Activated T-cell treated with anti-CD3 and anti-CD28 coated beads, Interleukin-2, amount 50 U/mL, for 1 hour (primary cell): Measurements from ENCODE around the gene JAKMIP3.

Experiments
- DNase-seq: peaks from one replicate; pipeline ENCODE4 v3.0.0-alpha.2; 2020

Gene JAKMIP3

DNA sequence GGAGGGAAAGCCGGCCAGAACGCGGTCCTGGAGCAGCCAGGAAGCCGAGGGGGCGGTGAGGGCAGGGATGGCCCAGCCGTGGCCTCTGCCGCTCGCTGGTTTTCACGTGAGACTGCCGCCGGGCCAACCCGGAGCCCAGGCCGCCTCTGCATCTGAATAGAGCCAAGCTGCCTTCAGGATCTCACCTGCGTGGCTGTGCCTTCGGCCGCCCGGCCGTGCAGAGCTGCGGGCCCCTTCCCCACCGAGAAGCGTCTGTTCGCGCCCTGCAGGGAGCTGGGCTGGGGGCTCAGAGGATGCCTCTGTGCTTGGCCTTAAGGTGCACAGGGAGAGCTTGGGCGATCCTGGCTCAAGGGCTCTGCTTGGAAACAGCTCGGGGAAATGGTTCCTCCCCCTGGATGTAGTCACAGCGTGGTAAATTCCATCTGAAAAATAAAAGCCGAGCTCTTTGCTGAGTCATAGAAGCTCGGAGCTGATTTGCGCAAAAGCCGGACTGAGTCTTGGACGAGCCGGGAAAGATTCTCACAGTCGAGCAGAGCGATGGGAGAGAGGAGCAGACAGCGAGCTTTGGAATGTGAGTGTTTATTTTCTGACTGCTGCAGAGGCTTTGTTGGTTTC lies at the start of gene JAKMIP3:
JAKMIP3 (plus strand) TSS at position 456 of the 615 bp plus-strand sequence. CDS start 38,863 bp downstream, outside the sequence.
- no peak for DNase-seq

GRCh38 chr10:132016514-132016913 lies 49.2 kb upstream of the JAKMIP3 start:
- DNase-seq: no peak

- no peak for DNase-seq
Observed at GRCh38 chr10:132018446-132018845, 47.3 kb upstream of the JAKMIP3 start.

DNA sequence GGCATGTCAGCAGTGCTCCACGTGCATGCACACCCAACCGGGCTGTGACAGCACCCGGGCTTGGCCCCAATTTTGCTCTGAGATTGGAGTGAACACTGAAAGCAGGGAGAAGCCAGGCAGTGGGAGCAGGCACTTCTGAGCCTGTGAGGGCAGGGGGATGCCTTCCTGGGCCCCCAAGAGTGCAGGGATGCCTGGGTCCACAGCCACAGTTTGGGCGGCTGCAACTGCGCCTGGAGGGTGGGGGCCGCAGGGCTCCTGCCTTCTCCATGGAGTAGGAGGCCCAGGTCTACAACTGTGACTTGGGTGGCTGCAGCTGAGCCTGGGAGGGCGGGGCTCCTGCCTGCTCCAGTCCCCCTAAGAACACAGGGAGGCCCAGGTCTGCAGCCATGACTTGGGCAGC lies 46.4 kb upstream of the JAKMIP3 start:
- DNase-seq: no peak

- no peak for DNase-seq
Observed at GRCh38 chr10:132020456-132020855, 45.3 kb upstream of the JAKMIP3 start.

- DNase-seq: no peak
Observed at GRCh38 chr10:132021046-132021445, 44.7 kb upstream of the JAKMIP3 start.

- DNase-seq: no peak
Observed at GRCh38 chr10:132021504-132022143, 44.1 kb upstream of the JAKMIP3 start.

DNA sequence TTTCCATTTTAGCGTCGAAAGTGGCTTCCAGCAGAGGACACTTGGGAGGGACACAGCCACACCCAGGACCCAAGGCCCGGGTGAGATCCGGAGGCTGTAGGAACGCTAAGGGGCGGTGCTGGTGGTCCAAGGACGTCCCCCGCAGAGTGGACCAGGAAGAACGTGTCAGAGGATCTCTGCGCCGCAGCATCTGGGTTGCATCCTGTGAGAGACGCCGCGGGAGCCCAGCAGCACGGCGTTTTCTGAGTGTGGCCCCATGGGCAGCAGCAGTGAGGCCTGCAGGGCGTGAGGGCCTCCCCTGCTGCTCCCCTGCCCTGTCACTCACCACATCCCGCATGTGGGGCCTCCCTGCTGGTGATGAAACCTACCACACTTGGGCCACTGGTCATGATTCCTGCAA lies 43.5 kb upstream of the JAKMIP3 start:
- DNase-seq: no peak

GRCh38 chr10:132023092-132023811 lies 42.5 kb upstream of the JAKMIP3 start:
- peak; percentile 79 for DNase-seq

- no peak for DNase-seq
Observed at GRCh38 chr10:132027423-132027983, 38.2 kb upstream of the JAKMIP3 start.

- no peak for DNase-seq
Observed at GRCh38 chr10:132028706-132029105, 37.0 kb upstream of the JAKMIP3 start.

- DNase-seq: no peak
Observed at GRCh38 chr10:132030898-132031463, 34.8 kb upstream of the JAKMIP3 start.

DNA sequence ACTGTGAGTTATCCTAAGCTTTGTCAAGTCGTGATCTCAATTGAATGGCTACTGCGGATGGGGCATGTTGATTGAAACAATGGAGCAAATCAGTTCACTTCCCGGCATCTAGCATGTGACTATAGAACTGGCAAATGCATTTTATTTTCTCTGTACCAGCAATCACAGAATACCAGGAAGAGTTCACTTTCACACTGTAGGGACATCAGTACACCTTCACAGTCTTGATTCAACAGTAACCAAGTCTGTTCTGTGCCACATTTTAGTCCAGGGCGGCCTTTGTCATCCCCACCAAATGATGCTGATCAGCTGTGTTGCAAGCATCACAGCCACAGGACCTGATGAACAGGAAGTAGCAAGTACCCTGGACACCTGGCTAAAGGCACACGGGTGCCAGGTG lies 32.1 kb upstream of the JAKMIP3 start:
- no peak for DNase-seq

- DNase-seq: no peak
Observed at GRCh38 chr10:132035476-132035875, 30.3 kb upstream of the JAKMIP3 start.

DNA sequence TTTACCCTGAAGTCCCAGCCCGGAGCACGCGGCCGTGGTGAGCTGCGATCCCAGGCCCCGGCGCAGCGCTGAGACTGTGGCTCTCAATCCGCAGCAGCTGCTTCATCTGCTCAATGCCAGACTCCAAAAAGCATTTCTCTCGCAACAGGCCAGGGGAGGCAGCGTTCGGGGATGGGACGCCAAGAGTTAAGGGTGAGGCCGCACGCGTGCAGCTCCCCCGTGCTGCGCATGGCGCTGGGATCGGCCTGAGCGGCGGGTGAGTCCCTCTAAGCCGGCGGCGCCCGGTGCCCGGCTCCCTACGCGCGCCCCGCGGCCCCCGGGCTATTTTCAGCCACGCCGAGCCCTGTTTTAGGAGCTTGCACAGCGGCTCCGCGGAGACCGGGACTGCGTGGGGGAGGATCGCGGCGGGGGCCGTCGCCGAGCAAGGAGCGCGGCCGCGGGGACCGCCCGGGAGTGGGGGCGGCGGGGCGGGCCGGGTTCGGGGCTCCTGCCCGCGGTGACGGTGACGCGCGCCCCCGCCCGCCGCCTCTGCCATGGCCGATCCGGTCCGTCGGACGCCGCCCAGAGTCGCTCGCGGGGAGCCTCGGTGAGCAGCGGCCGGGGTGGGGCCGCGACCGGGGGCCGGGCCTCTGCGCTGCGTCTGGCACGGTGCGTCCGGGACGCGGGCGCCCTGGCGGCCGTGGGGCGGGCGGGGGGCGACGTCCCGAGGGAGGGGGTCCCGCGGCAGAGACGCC lies 29.4 kb upstream of the JAKMIP3 start:
- no peak for DNase-seq

DNA sequence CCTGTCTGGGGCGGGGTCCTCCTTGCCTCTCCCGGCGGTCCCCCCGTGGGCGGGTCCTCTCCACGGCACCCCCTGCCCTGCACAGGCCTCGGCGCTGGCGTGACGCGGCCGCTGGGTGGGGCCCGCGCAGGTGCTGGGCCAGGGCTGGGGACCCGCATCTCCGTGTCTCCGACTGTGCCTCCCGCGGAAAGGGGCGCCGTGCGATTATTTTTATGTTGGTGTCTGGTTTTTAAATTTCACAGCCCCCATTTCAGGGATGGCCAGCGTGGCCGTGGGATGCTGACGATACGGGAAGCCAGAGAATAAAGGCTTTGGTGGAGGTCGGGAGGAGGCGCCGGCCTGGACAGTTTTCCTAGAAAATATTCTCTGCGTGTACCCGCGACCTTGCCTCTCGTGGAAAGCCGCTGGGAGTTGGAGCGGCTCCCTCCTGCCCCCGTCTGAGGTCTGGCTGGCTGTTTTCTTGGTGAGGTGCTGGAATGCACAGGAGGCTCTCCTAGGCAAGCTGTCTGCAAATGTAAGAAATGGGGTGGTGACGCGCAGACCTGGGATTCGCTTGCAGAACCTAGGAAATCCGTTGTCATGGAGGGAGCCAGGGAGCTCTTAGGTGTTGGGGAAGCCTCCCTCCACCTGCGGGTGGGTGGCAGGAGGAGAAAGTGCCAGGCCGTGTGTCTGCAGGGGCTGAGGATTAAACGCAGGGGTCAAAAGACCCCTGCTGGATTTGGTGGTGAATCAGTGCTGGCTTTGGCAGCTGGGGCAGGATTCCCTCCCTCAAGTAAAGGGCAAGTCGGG lies 28.7 kb upstream of the JAKMIP3 start:
- no peak for DNase-seq

DNA sequence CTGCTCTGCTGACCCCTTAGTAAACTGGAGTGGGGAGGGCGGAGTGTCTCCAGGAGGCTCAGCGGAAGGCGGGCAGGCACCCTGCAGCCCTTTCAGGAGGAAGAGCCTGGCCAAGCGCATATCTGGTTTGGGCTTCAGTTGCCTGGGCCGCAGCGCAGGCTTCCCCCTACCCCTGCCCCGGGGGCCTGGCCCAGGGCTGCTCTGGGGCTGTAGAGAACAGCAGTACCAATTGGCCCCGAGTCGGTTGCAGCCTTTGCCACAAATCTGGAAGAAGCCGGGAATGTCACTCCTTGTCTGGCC lies 28.1 kb upstream of the JAKMIP3 start:
- no peak for DNase-seq

- DNase-seq: no peak
Observed at GRCh38 chr10:132039371-132039770, 26.4 kb upstream of the JAKMIP3 start.

DNA sequence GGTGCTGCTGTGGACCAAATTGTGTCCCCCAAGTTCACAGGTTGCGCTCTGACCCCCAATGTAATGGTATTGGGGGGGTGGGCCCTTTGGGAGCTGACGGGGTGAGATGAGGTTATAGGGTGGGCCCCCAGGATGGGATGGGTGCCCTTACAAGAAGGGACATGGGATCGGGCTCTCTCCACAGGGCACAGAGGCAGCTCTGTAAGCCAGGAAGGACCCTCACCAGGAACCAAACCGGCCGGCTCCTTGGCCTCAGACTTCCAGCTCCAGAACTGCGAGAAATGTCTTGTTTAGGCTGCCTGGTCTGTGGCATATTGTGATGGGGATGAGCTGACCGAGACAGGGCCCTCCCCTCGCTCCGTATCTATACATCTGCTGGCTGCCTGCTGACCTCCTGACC lies 25.7 kb upstream of the JAKMIP3 start:
- DNase-seq: no peak

DNA sequence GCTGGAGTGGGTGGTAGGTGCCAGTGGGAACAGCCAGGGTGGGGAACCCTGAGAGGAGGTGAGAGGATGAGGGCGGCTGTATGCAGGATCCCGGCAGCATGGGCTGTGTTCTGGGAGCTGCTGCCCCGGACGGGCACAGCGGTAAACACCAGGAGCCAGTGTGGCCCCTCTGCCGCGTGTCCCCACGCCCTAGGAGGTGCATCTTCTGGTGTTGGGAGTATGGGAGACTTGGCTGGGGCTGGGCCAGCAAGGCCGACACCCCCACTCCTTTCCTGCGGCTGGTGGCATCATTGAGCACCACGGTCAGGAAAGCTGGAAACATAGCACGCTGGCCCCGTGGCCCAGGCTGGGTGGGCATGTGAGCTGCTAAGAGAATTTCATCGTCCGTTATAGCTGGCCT lies 24.4 kb upstream of the JAKMIP3 start:
- DNase-seq: no peak

DNA sequence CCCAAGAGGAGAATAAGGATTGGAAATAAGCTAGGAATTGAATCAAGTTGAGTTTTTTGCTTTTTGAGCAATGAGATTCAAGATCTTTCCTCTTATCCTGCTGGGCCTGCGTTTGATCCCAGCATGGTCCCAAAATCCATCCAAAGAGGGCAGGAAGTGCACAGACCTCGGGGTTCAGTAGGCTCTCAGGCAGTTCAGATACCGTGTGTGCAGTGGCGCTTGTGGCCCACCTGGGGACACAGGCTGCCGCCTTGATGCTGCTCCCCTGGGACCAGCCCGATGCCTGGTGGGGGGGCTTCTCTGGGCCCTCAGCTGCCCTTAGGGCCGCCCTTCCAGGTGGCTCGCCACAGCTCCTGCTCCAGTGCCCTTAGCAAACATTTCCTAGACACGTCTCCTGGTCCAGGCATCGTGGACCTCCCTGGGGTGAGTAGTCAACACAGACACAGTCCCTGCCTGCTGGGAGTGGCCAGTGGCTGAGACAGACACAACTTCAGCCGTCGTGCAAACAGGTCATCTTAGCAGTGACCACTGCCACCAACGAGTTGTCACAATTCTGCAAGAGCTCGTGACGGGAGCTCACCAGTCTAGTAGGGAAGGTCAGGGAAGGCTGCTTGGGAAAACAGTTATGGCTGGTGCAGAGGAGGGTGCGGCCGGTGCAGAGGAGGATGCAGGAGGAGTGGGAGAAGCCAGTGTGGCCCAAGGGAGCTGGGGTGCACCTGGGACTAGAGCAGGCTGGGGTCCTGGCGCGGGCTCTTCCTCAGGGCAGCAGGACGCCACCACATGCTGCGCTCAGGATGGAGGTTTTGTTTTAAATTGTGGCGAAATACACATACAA lies 21.7 kb upstream of the JAKMIP3 start:
- DNase-seq: no peak
